WTC11 (cell line): ENCODE data around the gene KIF5A. TPM values are rescaled to one million over a fixed set of nuclear protein-coding genes. Genes with fewer than 3 reads are reported as not detected.
A peak's percentile ranks its signal among the peaks of the same experiment; 100 is the strongest.

Experiments used
- ATAC-seq: fragments of 200-7000 bp; cut with Tn5 transposase; 2 replicates; pipeline ENCODE4 v1.10.0; 2021; ENCODE audit warnings: mild to moderate bottlenecking, moderate library complexity
- CTCF ChIA-PET: fragments of 300-600 bp; sonication (Branson Sonifier 250); formaldehyde crosslinking; loops from one replicate; lab custom pipeline; 2021; ENCODE audit warnings: antibody characterized with exemption; lab: Charles Lee
- POLR2A ChIA-PET: fragments of 350-600 bp; sonication (Branson Sonifier 250); formaldehyde crosslinking; loops from one replicate; lab custom pipeline; 2021; ENCODE audit warnings: antibody characterized with exemption; lab: Charles Lee
- DNase-seq: peaks from one replicate; pipeline ENCODE4 v3.0.0; 2021; ENCODE audit warnings: low spot score
- H3K27ac Mint-ChIP-seq: 2 replicates; pipeline ENCODE4 v1.8.0; 2021; ENCODE audit warnings: mixed read lengths
- H3K27me3 Mint-ChIP-seq: 2 replicates; pipeline ENCODE4 v1.8.0; 2021; ENCODE audit warnings: low read depth, mild to moderate bottlenecking, moderate library complexity, mixed read lengths
- H3K36me3 Mint-ChIP-seq: 2 replicates; pipeline ENCODE4 v1.8.0; 2021; ENCODE audit warnings: mixed read lengths
- H3K4me1 Mint-ChIP-seq: 2 replicates; pipeline ENCODE4 v1.8.0; 2022; ENCODE audit warnings: mixed read lengths
- H3K4me3 Mint-ChIP-seq: 2 replicates; pipeline ENCODE4 v1.8.0; 2021; ENCODE audit warnings: mild to moderate bottlenecking, moderate library complexity, mixed read lengths
- H3K9me3 Mint-ChIP-seq: 2 replicates; pipeline ENCODE4 v1.8.0; 2021; ENCODE audit warnings: mixed read lengths
- AR ChIP-seq: fragments of 250-450 bp; sonication (Bioruptor Pico); IDR thresholded peaks from 2 replicates; pipeline ENCODE4 v1.9.0; 2021; ENCODE audit warnings: mild to moderate bottlenecking
- CTCF ChIP-seq: fragments of 200-600 bp; IDR thresholded peaks from 2 replicates; pipeline ENCODE4 v1.8.0; 2022; ENCODE audit warnings: antibody characterized with exemption
- ESRRA ChIP-seq: sonication (generic); formaldehyde crosslinking; IDR thresholded peaks from 2 replicates; pipeline ENCODE4 v1.8.1; 2022; ENCODE audit warnings: mild to moderate bottlenecking, missing genetic modification reagents, borderline replicate concordance
- FOXP4 ChIP-seq: sonication (generic); formaldehyde crosslinking; IDR thresholded peaks from 2 replicates; pipeline ENCODE4 v1.8.0; 2022; ENCODE audit warnings: mild to moderate bottlenecking, missing genetic modification reagents
- GABPB1 ChIP-seq: sonication (generic); formaldehyde crosslinking; IDR thresholded peaks from 2 replicates; pipeline ENCODE4 v1.8.1; 2023; ENCODE audit warnings: mild to moderate bottlenecking, missing genetic modification reagents
- HMGA2 ChIP-seq: fragments of 250-450 bp; sonication (Bioruptor Pico); IDR thresholded peaks from 2 replicates; pipeline ENCODE4 v1.4.0; 2021; ENCODE audit warnings: mild to moderate bottlenecking, moderate library complexity
- IRF1 ChIP-seq: sonication (generic); formaldehyde crosslinking; IDR thresholded peaks from 2 replicates; pipeline ENCODE4 v1.8.0; 2023; ENCODE audit warnings: missing genetic modification reagents
- JUN ChIP-seq: sonication (generic); formaldehyde crosslinking; IDR thresholded peaks from 2 replicates; pipeline ENCODE4 v1.8.0; 2023; ENCODE audit warnings: mild to moderate bottlenecking, missing genetic modification reagents
- NFYB ChIP-seq: sonication (generic); formaldehyde crosslinking; conservative IDR thresholded peaks from 2 replicates; pipeline ENCODE4 v1.8.0; 2022; ENCODE audit warnings: low read depth, missing genetic modification reagents
- SMAD4 ChIP-seq: sonication (generic); formaldehyde crosslinking; IDR thresholded peaks from 2 replicates; pipeline ENCODE4 v1.8.0; 2022; ENCODE audit warnings: mild to moderate bottlenecking, missing genetic modification reagents
- SOX15 ChIP-seq: fragments of 250-450 bp; sonication (Bioruptor Pico); IDR thresholded peaks from 2 replicates; pipeline ENCODE4 v1.9.0; 2021; ENCODE audit warnings: mild to moderate bottlenecking
- STAT6 ChIP-seq: sonication (generic); formaldehyde crosslinking; conservative IDR thresholded peaks from 2 replicates; pipeline ENCODE4 v1.8.1; 2023; ENCODE audit warnings: mild to moderate bottlenecking, low read depth, missing genetic modification reagents, moderate library complexity
- TEAD1 ChIP-seq: sonication (generic); formaldehyde crosslinking; IDR thresholded peaks from 2 replicates; pipeline ENCODE4 v1.8.0; 2022; ENCODE audit warnings: mild to moderate bottlenecking, missing genetic modification reagents
- TEAD4 ChIP-seq: sonication (generic); formaldehyde crosslinking; IDR thresholded peaks from 2 replicates; pipeline ENCODE4 v1.8.0; 2022; ENCODE audit warnings: mild to moderate bottlenecking, missing genetic modification reagents
- total RNA-seq: library from RNA; stranded (reverse); gene quantifications from 3 replicates; pipeline ENCODE4 v1.2.3, GENCODE V29; 2021
- TF ChIP-seq, protein P1 (sequence below): fragments of 250-450 bp; sonication (Bioruptor Pico); IDR thresholded peaks from 2 replicates; pipeline ENCODE4 v2.1.2; 2022; ENCODE audit warnings: mild to moderate bottlenecking, moderate library complexity
- TF ChIP-seq, protein P2 (sequence below): sonication (generic); formaldehyde crosslinking; IDR thresholded peaks from 2 replicates; pipeline ENCODE4 v1.8.1; 2023; ENCODE audit warnings: mild to moderate bottlenecking, missing genetic modification reagents, moderate library complexity
- TF ChIP-seq, protein P3 (sequence below): sonication (generic); formaldehyde crosslinking; IDR thresholded peaks from 2 replicates; pipeline ENCODE4 v1.8.0; 2022; ENCODE audit warnings: mild to moderate bottlenecking, missing genetic modification reagents

Gene KIF5A
- total RNA-seq, 1 experiment from 2014 or later: 16.1 TPM

GRCh38 chr12:57545809-57546437 is 3.9 kb upstream of the KIF5A start:
- Mint-ChIP-seq H3K36me3 (peaks cover 6% of the 10 kb centered on the region; the same call in 1 of the 2 replicates), H3K27ac (peak overlapping the region; percentile 93; the same call in 1 of the 2 replicates), H3K27me3 (peaks cover 24% of the 10 kb centered on the region), H3K4me1 (peaks cover 37% of the 10 kb centered on the region), H3K4me3 (peak overlapping the region; percentile 99), H3K9me3 (no peaks in the 10 kb centered on the region)
- TF ChIP-seq SMAD4 (CRISPR knock-in tag): no peak
- TF ChIP-seq CTCF: no peak
- TF ChIP-seq GABPB1 (CRISPR knock-in tag): no peak
- no peak for TF ChIP-seq JUN (CRISPR knock-in tag)
- no peak for TF ChIP-seq HMGA2 (CRISPR knock-in tag)
- no peak for TF ChIP-seq TEAD4 (CRISPR knock-in tag)
- no peak for TF ChIP-seq STAT6
- TF ChIP-seq, protein P1, sequence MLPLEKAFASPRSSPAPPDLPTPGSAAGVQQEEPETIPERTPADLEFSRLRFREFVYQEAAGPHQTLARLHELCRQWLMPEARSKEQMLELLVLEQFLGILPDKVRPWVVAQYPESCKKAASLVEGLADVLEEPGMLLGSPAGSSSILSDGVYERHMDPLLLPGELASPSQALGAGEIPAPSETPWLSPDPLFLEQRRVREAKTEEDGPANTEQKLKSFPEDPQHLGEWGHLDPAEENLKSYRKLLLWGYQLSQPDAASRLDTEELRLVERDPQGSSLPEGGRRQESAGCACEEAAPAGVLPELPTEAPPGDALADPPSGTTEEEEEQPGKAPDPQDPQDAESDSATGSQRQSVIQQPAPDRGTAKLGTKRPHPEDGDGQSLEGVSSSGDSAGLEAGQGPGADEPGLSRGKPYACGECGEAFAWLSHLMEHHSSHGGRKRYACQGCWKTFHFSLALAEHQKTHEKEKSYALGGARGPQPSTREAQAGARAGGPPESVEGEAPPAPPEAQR (CRISPR knock-in tag): no peak
- no peak for DNase-seq
- ATAC-seq: no peak
- POLR2A ChIA-PET: interaction anchor here (0.6 to 1.3 kb wide), 5 partner anchors 12 to 88 kb away, joined by 3 to 4 read pairs (median 3); partner anchors contain the start of gene DDIT3
- CTCF ChIA-PET: interaction anchor here (0.9 to 1.8 kb wide), 7 partner anchors 10 to 87 kb away, joined by 3 to 9 read pairs (median 5); partner anchors contain the start of gene GLI1

DNA sequence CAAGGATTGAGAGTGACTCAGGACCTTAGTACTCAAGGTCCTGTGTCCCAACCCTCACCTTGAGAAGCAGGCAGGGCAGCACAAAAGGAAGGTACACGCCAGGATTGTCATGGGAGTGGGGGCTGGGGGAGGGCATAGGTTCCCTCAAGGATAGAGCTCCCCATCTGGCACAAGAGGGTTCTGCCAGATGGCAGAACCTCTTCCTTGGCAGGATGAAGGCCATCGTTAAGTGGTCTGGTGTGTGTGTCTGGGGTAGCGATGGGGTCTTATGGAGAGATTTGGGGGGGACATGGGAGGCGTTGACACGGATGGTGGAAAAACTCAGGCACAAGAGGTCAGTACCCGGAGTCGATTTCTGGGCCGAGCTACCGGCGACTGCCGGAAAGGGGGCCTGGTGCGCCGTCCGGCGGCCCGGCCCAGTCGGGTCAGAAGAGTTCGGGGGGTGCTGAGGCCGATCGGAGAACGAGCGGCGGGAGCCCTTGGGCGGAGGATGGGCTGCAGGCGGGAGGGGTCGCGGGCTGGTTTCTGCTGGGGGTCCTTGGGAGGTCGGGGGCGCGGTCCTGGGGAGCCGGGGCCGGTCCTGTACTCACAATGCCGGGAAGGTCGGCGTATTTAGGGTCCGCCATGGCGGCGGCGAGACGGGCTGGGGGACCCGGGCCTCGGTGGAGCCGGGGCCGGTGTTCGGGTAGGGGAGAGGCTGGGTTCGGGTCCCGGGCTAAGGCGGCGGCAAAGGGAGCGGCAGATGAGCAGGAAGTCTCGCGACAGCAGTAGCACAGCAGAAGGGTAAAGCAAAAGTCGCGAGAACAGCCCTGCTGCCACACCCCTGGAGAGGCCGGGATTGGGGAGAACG is 3.2 kb upstream of the KIF5A start, which contains the start of gene DCTN2:
Gene DCTN2, minus strand, starts transcription at position 755 of the 850 bp plus-strand sequence. Its CDS starts 129 bp downstream, at position 626.
- peak within 1 kb of the TSS; percentile 99 for H3K4me3 Mint-ChIP-seq
- peak; percentile 91 for ATAC-seq
- peaks cover 24% of the 10 kb centered on the region for H3K27me3 Mint-ChIP-seq
- TF ChIP-seq, protein P2, sequence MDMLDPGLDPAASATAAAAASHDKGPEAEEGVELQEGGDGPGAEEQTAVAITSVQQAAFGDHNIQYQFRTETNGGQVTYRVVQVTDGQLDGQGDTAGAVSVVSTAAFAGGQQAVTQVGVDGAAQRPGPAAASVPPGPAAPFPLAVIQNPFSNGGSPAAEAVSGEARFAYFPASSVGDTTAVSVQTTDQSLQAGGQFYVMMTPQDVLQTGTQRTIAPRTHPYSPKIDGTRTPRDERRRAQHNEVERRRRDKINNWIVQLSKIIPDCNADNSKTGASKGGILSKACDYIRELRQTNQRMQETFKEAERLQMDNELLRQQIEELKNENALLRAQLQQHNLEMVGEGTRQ: no peak
- TF ChIP-seq FOXP4: no peak
- peak; percentile 34; the same call in 1 of the 2 replicates for TF ChIP-seq NFYB
- TF ChIP-seq AR: no peak
- TF ChIP-seq SOX15: no peak
- TF ChIP-seq ESRRA: no peak
- no peak for TF ChIP-seq TEAD1 (CRISPR knock-in tag)
- TF ChIP-seq IRF1 (CRISPR knock-in tag): no peak
- TF ChIP-seq, protein P3, sequence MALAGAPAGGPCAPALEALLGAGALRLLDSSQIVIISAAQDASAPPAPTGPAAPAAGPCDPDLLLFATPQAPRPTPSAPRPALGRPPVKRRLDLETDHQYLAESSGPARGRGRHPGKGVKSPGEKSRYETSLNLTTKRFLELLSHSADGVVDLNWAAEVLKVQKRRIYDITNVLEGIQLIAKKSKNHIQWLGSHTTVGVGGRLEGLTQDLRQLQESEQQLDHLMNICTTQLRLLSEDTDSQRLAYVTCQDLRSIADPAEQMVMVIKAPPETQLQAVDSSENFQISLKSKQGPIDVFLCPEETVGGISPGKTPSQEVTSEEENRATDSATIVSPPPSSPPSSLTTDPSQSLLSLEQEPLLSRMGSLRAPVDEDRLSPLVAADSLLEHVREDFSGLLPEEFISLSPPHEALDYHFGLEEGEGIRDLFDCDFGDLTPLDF (CRISPR knock-in tag): no peak
- no peak for TF ChIP-seq HMGA2 (CRISPR knock-in tag)

More for the DNA sequence above, 3.2 kb upstream of the KIF5A start, which contains the start of gene DCTN2:
- Mint-ChIP-seq H3K36me3 (0 out of 2 replicates have a peak, but pooled peaks cover 2% of the 10 kb centered on the region), H3K27ac (peak within 1 kb of the TSS; percentile 93), H3K4me1 (peaks cover 42% of the 10 kb centered on the region), H3K9me3 (no peaks in the 10 kb centered on the region)
- peak; percentile 97 for DNase-seq
- CTCF ChIA-PET: interaction anchor here (0.9 to 1.8 kb wide), 9 partner anchors 11 to 189 kb away, joined by 3 to 9 read pairs (median 5); partner anchors contain the start of gene GLI1
- POLR2A ChIA-PET: interaction anchor here (0.6 to 1.3 kb wide), 6 partner anchors 12 to 88 kb away, joined by 3 to 4 read pairs (median 3); partner anchors contain the start of gene DDIT3
